NCI-H2227 (cell line): ENCODE results near the gene ECT2L.

Experiments
- DNase-seq: peaks from one replicate; lab custom pipeline; 2025; ENCODE audit not compliant: unreplicated experiment; lab: John Stamatoyannopoulos, UW

The ECT2L gene

DNA sequence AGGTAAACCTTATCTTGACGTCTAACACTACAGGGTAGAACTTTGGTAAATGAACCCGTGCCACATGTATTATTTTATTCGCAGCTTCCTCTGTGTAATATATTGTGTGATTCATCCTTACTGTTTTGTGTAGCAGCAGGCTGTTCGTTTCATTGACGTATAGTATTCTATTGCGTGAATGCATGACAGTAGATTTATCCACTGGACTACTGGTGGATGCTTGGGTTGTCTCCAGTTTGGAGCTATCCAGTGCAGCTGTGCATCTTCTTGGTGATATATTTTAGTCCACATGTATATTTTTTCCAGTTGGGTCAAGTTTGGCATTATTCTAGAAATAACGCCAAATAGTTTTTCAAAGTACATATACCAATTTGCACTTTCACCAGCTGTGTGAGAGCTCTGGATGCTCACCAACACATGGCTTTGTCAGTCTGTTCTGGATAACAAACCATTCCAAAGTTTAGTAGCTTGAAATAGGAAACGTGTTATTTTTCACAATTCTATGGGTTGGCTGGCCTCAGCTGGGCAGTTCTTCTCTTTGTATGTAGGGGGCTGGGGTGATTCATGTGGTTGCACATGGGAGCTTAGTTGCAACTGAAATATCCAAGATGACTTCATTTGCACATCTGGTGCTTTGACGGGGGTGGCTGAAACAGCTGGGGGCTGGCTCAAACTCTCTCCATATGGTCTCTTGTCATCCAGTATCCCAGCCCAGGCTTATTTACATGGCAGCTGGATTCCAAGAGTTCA lies 9.3 kb downstream of the ECT2L start:
- DNase-seq, result no peak

DNA sequence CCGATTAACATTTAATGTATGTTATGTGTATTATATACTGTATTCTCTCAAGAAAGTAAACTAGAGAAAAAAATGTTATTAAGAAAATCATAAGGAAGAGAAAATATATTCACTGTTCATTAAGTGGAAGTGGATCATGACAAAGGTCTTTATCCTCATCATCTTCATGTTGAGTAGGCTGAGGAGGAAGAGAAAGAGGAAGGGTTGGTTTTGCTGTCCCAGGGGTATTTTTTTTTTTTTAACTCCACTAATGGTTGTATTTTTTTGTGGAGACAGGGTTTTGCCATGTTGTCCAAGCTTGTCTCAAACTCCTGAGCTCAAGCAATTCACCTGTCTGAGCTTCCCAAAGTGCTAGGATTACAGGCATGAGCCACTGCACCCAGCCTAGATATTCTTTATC lies 11.0 kb downstream of the ECT2L start:
- no peak for DNase-seq

DNA sequence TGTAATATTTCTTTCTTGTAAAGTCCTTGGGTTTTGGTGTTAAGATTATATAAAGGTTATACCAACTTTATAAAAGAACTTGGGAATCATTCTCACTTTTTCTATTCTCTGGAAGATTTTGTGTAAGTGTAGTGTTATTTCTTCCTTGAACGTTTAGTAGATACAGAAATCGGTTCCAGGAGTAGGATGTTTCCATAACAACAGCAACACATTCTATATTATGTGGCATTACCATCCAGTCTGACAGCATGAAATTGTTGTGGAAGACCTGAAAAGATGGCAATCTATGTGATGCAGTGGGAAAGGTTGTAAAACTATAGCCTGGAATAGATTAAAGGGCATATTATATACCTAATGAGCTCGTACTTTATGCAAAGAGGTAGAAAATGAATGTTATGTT lies 13.8 kb downstream of the ECT2L start:
- DNase-seq, result no peak

DNA sequence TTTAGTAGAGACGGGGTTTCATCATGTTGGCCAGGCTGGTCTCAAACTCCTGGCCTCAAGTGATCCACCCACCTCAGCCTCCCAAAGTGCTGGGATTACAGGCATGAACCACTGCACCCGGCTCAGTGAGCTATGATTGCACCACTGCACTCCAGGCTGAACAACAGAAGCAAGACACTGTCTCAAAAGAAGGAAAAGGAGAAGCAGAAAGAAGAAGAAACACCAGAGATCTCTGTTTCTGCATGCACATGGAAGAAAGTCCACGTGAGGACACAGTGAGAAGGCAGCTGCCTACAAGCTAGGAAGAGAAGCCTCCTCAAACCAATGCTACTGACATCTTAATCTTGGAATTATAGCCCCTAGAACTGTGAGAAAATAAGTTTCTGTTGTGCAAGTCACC lies 16.0 kb downstream of the ECT2L start:
- DNase-seq, result no peak

DNA sequence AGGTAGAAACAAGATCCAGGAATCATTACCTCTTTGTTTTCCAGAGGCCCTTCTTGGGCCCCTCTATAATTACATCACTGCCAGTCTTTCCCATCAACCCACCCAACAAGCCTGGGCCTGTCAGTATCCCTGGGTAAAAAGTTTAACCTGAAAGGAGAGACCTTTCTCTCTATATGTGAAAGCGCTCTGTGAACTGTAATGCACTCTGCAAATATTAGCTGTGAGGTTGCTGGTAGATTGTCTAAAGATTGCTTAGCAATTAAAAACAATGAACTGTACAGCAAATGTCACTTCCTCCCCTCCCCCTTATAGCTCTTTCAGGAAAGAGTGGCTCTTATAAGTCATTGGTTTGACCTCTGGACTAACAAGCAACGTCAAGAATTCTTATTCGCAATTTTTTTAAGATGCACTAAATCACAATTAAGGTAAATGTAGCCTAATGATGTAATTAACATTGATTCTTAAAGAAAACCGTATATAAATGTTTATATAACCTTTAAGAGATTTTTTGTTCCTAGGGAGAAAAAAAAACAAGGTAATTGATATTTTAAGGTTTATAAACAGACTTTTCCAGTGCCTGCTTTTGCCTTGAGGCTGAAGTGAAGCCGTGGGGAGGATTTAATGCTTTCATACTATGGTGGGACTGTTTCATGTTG lies 18.4 kb downstream of the ECT2L start:
- DNase-seq, result peak; percentile 5

DNA sequence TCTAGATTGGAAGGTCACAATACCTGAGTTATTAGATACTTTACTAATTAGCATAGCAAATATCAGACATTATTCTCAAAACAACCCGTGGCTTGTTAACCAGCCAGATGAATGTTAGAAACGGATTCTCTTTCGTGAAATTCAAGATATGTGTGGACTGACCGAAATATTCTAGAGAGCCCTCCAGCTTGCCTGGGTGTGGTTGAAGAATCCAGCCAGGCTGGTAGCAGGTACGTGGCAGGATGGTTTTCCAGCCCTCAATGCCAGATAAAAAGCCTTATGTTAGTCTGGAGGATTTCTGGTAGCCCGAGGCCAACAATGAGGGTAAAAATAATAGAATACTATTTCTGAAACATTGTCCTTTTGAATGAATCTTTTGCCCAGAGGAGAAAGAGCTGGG lies 19.3 kb downstream of the ECT2L start:
- no peak for DNase-seq

DNA sequence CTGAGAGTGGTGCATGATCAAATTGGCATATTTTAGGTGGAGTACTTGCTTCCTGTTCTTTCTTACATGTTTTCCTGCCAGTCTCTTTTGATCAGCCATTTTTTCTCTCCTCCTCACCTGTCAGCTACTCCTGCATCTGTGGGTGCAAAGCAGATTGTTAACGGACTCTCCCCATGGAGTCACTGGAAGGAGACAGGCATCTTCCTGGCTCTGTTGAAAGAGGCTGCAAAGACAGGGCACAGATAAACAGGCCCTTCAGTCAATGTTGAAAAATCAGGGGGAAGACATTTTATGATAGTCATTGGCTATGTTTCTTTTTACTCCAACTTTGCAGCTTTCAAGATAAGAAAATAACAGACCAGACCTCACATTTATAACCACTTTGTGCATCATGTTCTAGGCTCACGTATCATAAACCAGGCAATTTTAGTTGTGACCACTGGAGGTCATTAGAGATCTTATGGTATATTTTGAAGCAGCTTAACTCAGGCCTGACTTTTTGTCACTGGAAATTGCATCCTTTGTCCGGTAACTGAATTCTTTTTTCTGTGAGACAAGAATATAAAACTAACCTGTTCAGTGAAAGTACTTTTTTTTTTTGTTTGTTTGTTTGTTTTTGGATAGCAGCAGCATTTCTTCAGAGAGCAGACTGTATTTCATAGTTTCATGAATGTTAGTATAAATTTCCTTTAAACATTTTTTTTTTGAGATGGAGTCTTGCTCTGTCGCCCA lies 20.1 kb downstream of the ECT2L start:
- peak; percentile 36 for DNase-seq

DNA sequence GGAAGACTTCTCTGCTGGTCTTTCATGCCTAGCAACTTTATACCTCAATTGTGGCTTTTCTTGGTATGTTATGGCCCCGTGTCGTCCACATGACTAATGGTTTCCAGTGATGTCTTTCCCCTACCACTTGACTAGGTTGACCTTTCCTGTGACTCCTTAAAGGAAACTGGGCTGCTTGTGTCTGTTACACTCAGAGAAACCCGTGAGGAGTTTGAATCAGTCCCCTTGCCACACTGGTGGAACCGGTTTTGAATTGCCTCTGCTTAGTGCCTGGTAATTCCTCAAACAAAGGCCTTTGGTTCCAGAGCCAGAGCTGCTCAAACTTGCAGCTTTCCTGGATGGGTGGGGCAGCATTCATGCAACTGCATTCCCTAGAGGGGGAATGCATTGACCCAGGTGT lies 21.9 kb downstream of the ECT2L start:
- DNase-seq, result no peak

DNA sequence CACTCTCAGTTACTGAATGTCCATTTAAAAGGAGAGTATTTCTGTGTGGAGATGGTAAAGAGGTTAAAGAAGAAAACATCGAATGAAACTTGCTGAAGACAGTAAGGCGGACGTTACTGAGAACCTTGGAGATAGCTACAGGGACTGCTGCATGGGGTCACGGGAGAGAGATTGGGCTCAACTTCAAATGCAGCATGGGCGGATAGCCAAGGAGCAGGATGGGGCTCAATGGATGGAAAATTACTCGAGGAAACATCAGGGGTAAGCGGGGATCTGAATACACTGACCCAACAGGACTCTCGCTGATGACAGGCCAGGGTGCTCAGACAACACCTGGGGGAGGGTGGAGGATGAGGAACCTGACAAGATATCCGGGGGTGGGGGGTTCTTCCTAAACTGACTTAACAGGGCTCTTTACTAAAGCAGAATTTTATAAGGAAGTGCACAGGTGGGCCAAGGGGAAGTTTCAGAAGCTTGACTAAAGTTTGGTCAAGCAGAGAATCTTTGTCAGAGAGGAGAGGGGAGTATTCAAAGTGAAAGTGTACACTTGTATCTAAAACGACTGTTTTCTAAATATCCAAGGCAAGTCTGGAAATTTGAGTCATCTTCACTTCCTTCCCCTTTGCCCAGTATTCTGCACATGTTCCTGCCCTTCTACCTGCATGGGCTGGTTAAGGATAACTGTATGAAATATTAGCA lies 22.8 kb downstream of the ECT2L start:
- DNase-seq, result no peak

DNA sequence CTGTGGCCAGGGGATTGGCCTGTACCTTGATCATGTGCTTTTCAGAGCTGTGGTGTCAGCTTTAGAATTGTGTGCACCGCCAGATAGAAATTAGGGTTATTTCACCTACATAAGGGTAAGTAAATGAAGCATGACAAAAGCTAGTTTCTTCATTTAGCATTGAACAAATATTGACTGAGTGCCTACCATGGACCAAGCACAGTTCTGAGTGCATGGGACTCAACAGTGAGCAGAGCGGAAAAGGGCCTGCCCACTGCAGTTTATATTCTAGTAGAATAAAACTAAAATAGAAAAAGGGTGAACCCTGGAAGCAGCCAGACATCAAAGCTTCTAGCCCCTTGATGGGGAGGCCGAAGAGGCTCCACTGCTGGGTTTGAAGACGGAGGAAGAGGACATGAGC lies 25.6 kb downstream of the ECT2L start:
- DNase-seq, result no peak

DNA sequence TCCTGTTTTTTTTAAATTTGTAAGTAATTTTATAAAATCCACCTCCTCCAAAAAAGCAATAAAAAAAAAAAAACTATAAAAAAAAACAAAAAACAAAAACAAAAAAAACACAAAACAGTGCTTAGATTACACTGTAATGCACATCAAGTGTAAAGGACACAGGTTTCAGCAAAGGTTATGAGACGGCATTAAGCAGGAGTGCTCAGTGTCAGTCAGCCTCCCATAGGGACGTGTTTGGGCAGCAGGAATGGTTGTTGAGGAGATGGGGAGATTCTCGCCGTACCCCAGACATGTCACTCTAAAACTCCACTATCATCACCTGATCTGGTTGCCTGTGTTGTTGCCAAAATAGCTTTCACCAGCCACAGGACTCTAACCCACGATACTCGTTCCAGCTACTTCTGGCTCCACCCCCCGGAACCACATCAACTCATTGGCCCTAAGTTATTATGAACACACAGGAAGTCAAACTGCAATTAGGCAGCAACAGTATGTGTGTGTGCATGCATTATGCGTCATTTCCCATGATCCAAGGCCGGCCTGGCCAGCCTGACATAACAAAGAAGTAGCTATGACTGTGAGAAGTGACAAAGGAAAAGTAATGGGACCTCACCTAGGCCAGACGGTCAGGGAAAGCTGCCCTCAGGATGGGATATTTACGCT lies 28.7 kb downstream of the ECT2L start:
- no peak for DNase-seq

DNA sequence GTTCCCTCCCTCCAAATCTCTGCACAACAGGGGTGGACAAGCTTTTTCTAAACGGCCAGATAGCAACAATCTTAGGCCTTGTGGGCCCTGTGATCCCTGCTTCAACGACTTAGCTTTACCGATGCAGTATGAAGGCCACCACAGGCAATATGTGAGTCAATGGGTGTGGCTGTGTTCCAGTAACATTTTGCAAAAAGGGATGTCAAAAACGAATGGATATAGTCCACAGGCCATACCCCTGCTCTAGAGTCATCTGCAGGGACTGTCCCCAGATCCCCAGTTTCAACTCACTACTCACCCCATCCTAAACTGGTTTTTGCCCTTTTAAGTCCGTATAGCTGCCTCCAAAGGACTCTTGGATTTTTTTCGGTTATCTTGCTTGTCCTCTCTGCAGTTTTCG lies 34.4 kb downstream of the ECT2L start:
- no peak for DNase-seq

DNA sequence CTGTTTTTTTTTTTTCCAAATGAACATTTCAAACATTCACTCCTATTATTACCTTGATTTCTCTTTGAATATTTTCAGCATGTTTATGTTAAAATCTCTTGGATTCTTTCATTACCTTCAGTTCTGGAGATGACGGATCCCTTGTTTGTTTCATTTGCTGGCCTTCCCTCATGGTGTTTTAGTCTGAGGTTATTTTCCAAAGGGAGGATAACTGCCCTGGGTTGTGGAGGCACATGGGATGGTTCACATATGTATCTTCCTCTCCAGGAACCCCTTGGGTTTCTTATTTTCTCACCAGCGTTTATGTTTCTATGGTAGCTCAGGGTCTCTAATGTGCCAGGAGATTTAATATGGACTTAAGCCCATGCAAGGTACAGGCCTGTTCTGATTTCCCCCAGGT lies 36.3 kb downstream of the ECT2L start:
- DNase-seq, result no peak

DNA sequence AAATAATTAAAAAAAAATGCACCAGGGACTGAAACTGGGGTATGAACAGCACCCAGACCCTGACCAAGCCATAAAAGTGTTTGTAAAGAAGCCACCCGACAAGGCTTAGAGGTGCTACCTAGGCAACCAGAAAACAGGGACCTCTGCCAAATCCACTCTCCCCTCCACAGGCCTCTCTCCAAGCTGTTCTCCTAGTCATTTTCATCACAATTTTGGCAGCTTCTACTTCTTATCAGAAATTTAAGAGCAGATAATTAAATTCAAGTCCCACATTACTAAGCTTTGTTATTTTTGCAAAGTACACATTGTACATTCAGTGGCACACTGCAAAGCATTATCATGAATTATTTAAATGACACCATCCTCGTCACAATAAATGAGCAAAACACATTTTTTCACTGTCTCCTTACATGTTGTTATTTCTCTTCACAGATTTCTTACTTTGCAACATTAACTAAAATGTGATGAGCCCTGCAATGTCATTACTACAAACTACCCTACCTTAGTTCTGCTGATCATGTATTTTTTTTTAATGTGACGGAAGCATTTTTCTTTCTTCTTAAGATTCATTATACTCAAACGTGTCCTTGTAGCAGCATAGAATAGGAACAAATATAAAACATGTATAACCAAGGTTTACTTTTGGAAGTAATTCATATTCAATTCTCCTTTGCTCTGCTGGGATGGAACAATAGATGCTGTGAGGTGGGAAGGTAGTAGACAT lies 38.1 kb downstream of the ECT2L start:
- no peak for DNase-seq

DNA sequence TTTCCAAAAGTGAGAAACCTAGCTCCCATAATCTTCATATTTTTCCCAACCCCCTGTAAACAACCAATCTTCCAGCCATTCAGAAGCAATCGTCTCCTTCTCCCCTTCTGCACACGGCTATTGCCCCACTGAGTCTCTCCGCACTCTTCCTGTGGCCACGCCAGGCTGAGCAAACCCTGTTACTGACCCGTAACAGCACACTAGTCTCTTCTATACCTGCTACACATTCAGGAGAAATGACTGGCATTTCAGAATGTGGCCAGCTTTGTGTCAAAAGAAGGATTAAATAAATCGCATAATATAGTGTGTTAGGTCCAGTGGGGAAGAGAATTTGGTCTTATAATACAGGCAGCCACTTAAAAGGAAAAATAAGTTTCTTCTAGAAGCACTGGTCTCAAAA lies 41.4 kb downstream of the ECT2L start:
- DNase-seq, result no peak

DNA sequence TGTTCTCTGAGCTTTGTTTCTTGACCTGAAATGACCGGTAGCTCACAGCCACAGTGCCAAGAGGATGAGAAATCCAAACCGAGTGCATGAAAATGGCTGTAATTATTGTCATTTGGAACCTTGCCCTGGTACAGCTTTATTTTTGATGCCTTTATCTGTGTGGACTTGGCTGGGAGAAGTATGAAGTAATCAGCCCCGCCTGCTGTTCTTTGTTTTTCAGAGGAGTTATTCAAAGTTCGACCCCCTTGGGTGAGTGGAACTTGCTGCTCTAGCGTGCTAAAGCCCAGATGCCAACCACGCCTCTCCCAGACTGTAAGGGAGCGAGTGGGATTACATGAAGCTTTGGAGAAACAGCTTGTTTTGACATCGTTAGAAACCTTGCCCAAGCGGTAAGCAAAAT lies 48.3 kb downstream of the ECT2L start:
- DNase-seq, result peak; percentile 62

DNA sequence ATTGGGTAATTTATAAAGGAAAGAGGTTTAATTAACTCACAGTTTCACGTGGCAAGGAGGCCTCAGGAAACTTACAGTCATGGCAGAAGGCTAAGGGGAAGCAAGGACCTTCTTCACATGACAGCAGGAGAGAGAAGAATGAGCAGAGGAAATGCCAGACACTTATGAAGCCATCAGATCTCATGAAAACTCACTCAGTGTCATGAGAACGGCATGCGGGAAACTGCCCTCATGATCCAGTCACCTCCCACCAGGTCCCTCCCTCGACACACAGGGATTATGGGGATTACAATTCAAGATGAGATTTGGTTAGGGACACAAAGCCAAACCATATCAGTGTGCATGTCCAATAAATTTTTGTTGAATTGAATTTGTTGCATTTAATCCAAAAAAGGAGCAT lies 52.0 kb downstream of the ECT2L start:
- DNase-seq, result no peak

DNA sequence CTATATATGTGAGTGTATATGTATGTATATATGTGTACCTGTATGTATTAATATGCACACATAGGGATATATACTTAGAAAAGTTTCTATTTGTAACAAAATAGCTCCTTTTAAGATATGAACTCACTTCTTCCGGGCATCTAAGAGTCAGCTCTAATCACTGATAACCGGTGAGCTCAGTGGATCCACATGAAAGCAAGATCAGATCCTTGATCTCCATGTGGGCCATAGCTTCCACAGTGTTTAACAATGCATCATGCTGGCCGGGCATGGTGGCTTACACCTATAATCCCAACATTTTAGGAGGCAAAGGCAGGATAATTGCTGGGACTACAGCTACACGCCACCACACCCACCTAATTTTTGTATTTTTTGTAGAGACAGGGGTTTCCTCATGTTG lies 52.6 kb downstream of the ECT2L start:
- no peak for DNase-seq

DNA sequence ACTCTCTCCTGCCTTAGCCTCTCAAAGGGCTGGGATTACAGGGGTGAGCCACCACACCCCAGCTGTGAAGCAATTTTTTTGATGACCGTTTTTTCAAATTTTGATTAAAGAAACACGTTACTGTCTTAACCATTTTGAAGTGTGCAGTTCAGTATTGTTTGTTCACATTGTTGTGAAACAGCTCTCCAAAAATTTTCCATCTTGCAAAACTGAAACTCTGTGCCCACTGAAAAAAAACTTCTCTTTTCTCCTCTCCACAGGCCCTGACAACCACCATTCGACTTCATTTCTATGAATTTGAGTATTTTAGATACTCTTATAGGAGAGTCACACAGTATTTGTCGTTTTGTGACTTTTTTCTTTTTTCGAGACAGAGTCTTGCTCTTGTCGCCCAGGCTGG lies 53.9 kb downstream of the ECT2L start:
- no peak for DNase-seq

DNA sequence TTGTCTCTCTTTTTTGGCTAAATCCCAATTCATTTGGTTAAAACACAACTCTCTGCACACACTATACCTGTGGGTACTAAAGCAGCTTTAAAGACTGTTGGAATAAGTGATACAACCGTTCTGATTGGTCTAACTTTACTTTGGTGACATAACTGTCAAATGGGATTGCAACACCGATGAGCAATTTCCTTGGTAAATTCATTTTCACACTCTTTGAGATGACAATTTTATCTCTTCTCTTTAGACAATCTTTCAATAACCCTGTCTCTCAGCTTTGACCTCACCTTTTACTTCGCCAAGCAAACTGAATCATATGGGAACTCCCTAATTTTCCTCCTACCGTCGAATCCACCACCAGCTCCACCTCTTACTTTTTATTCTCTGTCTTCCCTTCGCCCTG lies 60.8 kb downstream of the ECT2L start:
- no peak for DNase-seq

DNA sequence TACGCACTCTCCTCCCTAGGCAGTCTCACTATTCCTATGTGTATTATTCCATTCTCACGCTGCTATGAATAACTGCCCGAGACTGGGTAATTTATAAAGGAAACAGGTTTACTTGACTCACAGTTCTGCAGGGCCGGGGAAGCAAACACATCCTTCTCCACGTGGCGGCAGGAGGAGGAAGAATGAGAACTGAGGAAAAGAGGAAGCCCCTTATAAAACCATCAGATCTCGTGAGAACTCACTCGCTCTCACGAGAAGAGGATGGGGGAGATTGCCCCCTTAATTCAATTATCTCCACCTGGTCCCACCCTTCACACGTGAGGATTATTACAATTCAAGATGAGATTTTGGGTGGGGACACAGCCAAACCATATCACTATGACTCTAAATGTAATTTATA lies 61.9 kb downstream of the ECT2L start:
- no peak for DNase-seq
